HepG2 (cell line): ENCODE data around the gene GPR162. TPM values are rescaled to one million over a fixed set of nuclear protein-coding genes. Genes with fewer than 3 reads are reported as not detected.

ENCODE experiments used
- AGO1 ChIP-seq: fragments of 200-400 bp; formaldehyde crosslinking; IDR thresholded peaks from 2 replicates; pipeline ENCODE4 v1.6.1; 2017; ENCODE audit warnings: mild to moderate bottlenecking, low read depth, low read length, moderate library complexity; ENCODE audit not compliant: poor library complexity, severe bottlenecking
- AGO2 ChIP-seq: fragments of 200-400 bp; formaldehyde crosslinking; optimal IDR thresholded peaks from 2 replicates; pipeline ENCODE3; 2017; ENCODE audit warnings: mild to moderate bottlenecking, low read depth, low read length, moderate library complexity
- ATF7-NPFF ChIP-seq: sonication (generic); formaldehyde crosslinking; IDR thresholded peaks from 2 replicates; pipeline ENCODE4 v1.8.1; 2023; ENCODE audit warnings: mild to moderate bottlenecking, low read depth, missing genetic modification reagents, moderate library complexity
- CBFB ChIP-seq: sonication (generic); formaldehyde crosslinking; IDR thresholded peaks from 2 replicates; pipeline ENCODE4 v1.4.0; 2020; ENCODE audit warnings: missing genetic modification reagents
- E2F5 ChIP-seq: sonication (generic); formaldehyde crosslinking; conservative IDR thresholded peaks from 2 replicates; pipeline ENCODE4 v1.4.0; 2020; ENCODE audit warnings: missing genetic modification reagents
- FOXC1 ChIP-seq: sonication (generic); formaldehyde crosslinking; IDR thresholded peaks from 2 replicates; pipeline ENCODE4 v1.8.0; 2022; ENCODE audit warnings: mild to moderate bottlenecking, missing genetic modification reagents, borderline replicate concordance
- FOXK2 ChIP-seq: fragments of 450-650 bp; IDR thresholded peaks from 2 replicates; pipeline ENCODE4 v1.6.1; 2016
- MXD1 ChIP-seq: sonication (generic); formaldehyde crosslinking; IDR thresholded peaks from 2 replicates; pipeline ENCODE4 v1.4.0; 2020; ENCODE audit warnings: mild to moderate bottlenecking, missing genetic modification reagents
- NFATC3 ChIP-seq: sonication (generic); formaldehyde crosslinking; IDR thresholded peaks from 2 replicates; pipeline ENCODE4 v1.5.1; 2020; ENCODE audit warnings: mild to moderate bottlenecking, missing genetic modification reagents
- PITX1 ChIP-seq: sonication (generic); formaldehyde crosslinking; IDR thresholded peaks from 2 replicates; pipeline ENCODE4 v1.5.1; 2020; ENCODE audit warnings: mild to moderate bottlenecking, missing genetic modification reagents
- POLR2G ChIP-seq: fragments of 200-400 bp; formaldehyde crosslinking; IDR thresholded peaks from 2 replicates; pipeline ENCODE4 v1.6.1; 2018; ENCODE audit warnings: mild to moderate bottlenecking, low read depth, low read length, moderate library complexity
- RBFOX2 ChIP-seq: fragments of 200-400 bp; formaldehyde crosslinking; IDR thresholded peaks from 2 replicates; pipeline ENCODE4 v1.6.1; 2017; ENCODE audit warnings: low read depth, mild to moderate bottlenecking, low read length
- RBM22 ChIP-seq: fragments of 200-400 bp; formaldehyde crosslinking; optimal IDR thresholded peaks from 2 replicates; pipeline ENCODE3; 2017; ENCODE audit warnings: mild to moderate bottlenecking, low read length, moderate library complexity
- SRSF9 ChIP-seq: fragments of 200-400 bp; formaldehyde crosslinking; IDR thresholded peaks from 2 replicates; pipeline ENCODE4 v1.6.1; 2018; ENCODE audit warnings: borderline replicate concordance, mild to moderate bottlenecking, low read depth, low read length; ENCODE audit not compliant: insufficient read depth, poor library complexity, severe bottlenecking
- ZBTB7A ChIP-seq: sonication (generic); formaldehyde crosslinking; IDR thresholded peaks from 2 replicates; pipeline ENCODE4 v1.8.0; 2022; ENCODE audit warnings: mild to moderate bottlenecking, missing genetic modification reagents
- ZFX ChIP-seq: sonication (generic); formaldehyde crosslinking; IDR thresholded peaks from 2 replicates; pipeline ENCODE4 v1.4.0; 2020; ENCODE audit warnings: mild to moderate bottlenecking, low read depth, missing genetic modification reagents, moderate library complexity
- ZHX1 ChIP-seq: sonication (generic); formaldehyde crosslinking; IDR thresholded peaks from 2 replicates; pipeline ENCODE4 v1.8.1; 2022; ENCODE audit warnings: low read depth, mild to moderate bottlenecking, missing genetic modification reagents
- ZMAT3 ChIP-seq: sonication (generic); formaldehyde crosslinking; conservative IDR thresholded peaks from 2 replicates; pipeline ENCODE4 v1.7.0; 2021; ENCODE audit warnings: missing genetic modification reagents
- ZNF34 ChIP-seq: sonication (generic); formaldehyde crosslinking; IDR thresholded peaks from 2 replicates; pipeline ENCODE4 v1.4.0; 2020; ENCODE audit warnings: mild to moderate bottlenecking, missing genetic modification reagents, borderline replicate concordance
- ZNF446 ChIP-seq: sonication (generic); formaldehyde crosslinking; IDR thresholded peaks from 2 replicates; pipeline ENCODE4 v1.5.0; 2020; ENCODE audit warnings: mild to moderate bottlenecking, missing genetic modification reagents
- polyA plus RNA-seq, 8 experiments: library from polyadenylated mRNA; depleted of rRNA in 3 of 8; stranded (reverse) in 7 of 8; unstranded in 1 of 8; fragments of >200 nt; fragmentation: Illumina TruSeq in 4 of 8; extraction: Trizol in 4 of 8; gene quantifications; 2 replicates each; pipeline versions ENCODE4 v1.2.1 to v1.2.3, GENCODE V29; 2011 to 2016; ENCODE audit warnings: low read depth in 4 of 8, missing spikeins in 1 of 8, mixed read lengths in 1 of 8; ENCODE audit not compliant: insufficient read depth in 1 of 8
- total RNA-seq, 5 experiments: library from RNA; depleted of rRNA; stranded (reverse); fragments of >200 nt; fragmentation: Illumina TruSeq; extraction: Trizol; gene quantifications; 2 replicates each; pipeline ENCODE4 v1.2.3, GENCODE V29; 2016; ENCODE audit warnings: low read depth in 1 of 5
- TF ChIP-seq, protein P1 (sequence below): sonication (generic); formaldehyde crosslinking; IDR thresholded peaks from 2 replicates; pipeline ENCODE4 v1.4.0; 2020; ENCODE audit warnings: missing genetic modification reagents
- TF ChIP-seq, protein P2 (sequence below): sonication (generic); formaldehyde crosslinking; IDR thresholded peaks from 2 replicates; pipeline ENCODE4 v1.4.0; 2020; ENCODE audit warnings: mild to moderate bottlenecking, missing genetic modification reagents, borderline replicate concordance

GPR162 gene
- total and polyA plus RNA-seq, 2 of the 13 experiments (the other 11 are each of a cell fraction or from before 2014, with no cell fraction given) = 0.08 TPM; not detected in 1

DNA sequence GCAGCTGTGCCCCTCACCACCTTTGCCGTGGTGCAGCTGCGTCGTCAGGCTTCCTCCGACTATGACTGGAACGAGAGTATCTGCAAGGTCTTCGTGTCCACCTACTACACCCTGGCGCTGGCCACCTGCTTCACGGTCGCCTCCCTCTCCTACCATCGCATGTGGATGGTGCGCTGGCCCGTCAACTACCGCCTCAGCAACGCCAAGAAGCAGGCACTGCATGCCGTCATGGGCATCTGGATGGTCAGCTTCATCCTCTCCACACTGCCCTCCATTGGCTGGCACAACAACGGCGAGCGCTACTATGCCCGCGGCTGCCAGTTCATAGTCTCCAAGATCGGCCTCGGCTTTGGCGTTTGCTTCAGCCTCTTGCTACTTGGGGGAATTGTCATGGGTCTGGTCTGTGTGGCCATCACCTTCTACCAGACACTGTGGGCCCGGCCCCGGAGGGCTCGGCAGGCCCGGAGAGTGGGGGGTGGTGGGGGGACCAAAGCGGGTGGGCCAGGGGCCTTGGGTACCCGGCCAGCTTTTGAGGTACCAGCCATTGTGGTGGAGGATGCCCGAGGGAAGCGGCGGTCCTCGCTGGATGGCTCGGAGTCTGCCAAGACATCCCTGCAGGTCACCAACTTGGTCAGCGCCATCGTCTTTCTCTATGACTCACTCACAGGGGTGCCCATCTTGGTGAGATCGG lies 2.6 kb downstream of the GPR162 start (continued):
- TF ChIP-seq ZNF34 (CRISPR knock-in tag) (no peak), ZHX1 (CRISPR knock-in tag) (0 out of 2 replicates have a peak, but pooled peaks have one; percentile 58), AGO2 (peak; percentile 93), AGO1 (peak; percentile 78), SRSF9 (no peak), ZBTB7A (CRISPR knock-in tag) (no peak), ATF7-NPFF (no peak), ZNF446 (CRISPR knock-in tag) (no peak), NFATC3 (CRISPR knock-in tag) (no peak), ZFX (CRISPR knock-in tag) (no peak), E2F5 (CRISPR knock-in tag) (no peak), POLR2G (no peak), FOXK2 (no peak), MXD1 (CRISPR knock-in tag) (no peak), RBM22 (no peak), ZMAT3 (no peak), CBFB (CRISPR knock-in tag) (no peak), FOXC1 (CRISPR knock-in tag) (no peak), RBFOX2 (0 out of 2 replicates have a peak, but pooled peaks have one; percentile 25), PITX1 (CRISPR knock-in tag) (no peak)
- TF ChIP-seq, protein P1, sequence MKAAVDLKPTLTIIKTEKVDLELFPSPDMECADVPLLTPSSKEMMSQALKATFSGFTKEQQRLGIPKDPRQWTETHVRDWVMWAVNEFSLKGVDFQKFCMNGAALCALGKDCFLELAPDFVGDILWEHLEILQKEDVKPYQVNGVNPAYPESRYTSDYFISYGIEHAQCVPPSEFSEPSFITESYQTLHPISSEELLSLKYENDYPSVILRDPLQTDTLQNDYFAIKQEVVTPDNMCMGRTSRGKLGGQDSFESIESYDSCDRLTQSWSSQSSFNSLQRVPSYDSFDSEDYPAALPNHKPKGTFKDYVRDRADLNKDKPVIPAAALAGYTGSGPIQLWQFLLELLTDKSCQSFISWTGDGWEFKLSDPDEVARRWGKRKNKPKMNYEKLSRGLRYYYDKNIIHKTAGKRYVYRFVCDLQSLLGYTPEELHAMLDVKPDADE (CRISPR knock-in tag) = no peak
- TF ChIP-seq, protein P2, sequence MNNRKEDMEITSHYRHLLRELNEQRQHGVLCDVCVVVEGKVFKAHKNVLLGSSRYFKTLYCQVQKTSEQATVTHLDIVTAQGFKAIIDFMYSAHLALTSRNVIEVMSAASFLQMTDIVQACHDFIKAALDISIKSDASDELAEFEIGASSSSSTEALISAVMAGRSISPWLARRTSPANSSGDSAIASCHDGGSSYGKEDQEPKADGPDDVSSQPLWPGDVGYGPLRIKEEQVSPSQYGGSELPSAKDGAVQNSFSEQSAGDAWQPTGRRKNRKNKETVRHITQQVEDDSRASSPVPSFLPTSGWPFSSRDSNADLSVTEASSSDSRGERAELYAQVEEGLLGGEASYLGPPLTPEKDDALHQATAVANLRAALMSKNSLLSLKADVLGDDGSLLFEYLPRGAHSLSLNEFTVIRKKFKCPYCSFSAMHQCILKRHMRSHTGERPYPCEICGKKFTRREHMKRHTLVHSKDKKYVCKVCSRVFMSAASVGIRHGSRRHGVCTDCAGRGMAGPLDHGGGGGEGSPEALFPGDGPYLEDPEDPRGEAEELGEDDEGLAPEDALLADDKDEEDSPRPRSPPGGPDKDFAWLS (CRISPR knock-in tag) = no peak
